Measurements from ENCODE around the gene AMDHD2.
A peak's percentile ranks its signal among the peaks of the same experiment; 100 is the strongest.
"Not testable (repeated sequence)": the region's sequence is repeated elsewhere in the genome, so short reads cannot be mapped to it uniquely, and the experiment has no call there.

Gene AMDHD2

GRCh38 chr16:2560131-2560797 lies 40.1 kb downstream of the AMDHD2 start:
- H3K27me3 Mint-ChIP-seq (ENCODE audit: low read depth); H3K36me3 Mint-ChIP-seq (ENCODE audit: low read depth); H3K4me1 Mint-ChIP-seq; H3K4me3 Mint-ChIP-seq; H3K27ac Mint-ChIP-seq; H3K9me3 Mint-ChIP-seq: not testable (repeated sequence)

- not testable (repeated sequence) for H3K36me3 Mint-ChIP-seq (ENCODE audit: low read depth); H3K9me3 Mint-ChIP-seq; H3K27ac Mint-ChIP-seq; H3K27me3 Mint-ChIP-seq (ENCODE audit: low read depth); H3K4me1 Mint-ChIP-seq; H3K4me3 Mint-ChIP-seq
- TF ChIP-seq CTCF (IDR thresholded peaks at IDR 0.05; ENCODE audit: unreplicated experiment in 3 of 3), result peak; percentile 38 to 45 (median 43)
Measured at GRCh38 chr16:2560798-2561133, 40.6 kb downstream of the AMDHD2 start.

- not testable (repeated sequence) for H3K36me3 Mint-ChIP-seq (ENCODE audit: low read depth); H3K27ac Mint-ChIP-seq; H3K4me3 Mint-ChIP-seq; H3K27me3 Mint-ChIP-seq (ENCODE audit: low read depth); H3K9me3 Mint-ChIP-seq; H3K4me1 Mint-ChIP-seq
Measured at GRCh38 chr16:2567506-2567905, 47.3 kb downstream of the AMDHD2 start.

- H3K4me1 Mint-ChIP-seq; H3K27ac Mint-ChIP-seq; H3K9me3 Mint-ChIP-seq; H3K27me3 Mint-ChIP-seq (ENCODE audit: low read depth); H3K36me3 Mint-ChIP-seq (ENCODE audit: low read depth); H3K4me3 Mint-ChIP-seq: not testable (repeated sequence)
Measured at GRCh38 chr16:2568573-2568972, 48.4 kb downstream of the AMDHD2 start.

- not testable (repeated sequence) for H3K4me3 Mint-ChIP-seq; H3K27ac Mint-ChIP-seq; H3K4me1 Mint-ChIP-seq; H3K27me3 Mint-ChIP-seq (ENCODE audit: low read depth); H3K36me3 Mint-ChIP-seq (ENCODE audit: low read depth); H3K9me3 Mint-ChIP-seq
Measured at GRCh38 chr16:2572704-2573103, 52.5 kb downstream of the AMDHD2 start.

GRCh38 chr16:2575839-2576238 lies 55.7 kb downstream of the AMDHD2 start:
- not testable (repeated sequence) for H3K4me3 Mint-ChIP-seq; H3K27ac Mint-ChIP-seq; H3K4me1 Mint-ChIP-seq; H3K9me3 Mint-ChIP-seq; H3K36me3 Mint-ChIP-seq (ENCODE audit: low read depth); H3K27me3 Mint-ChIP-seq (ENCODE audit: low read depth)

- H3K27ac Mint-ChIP-seq; H3K36me3 Mint-ChIP-seq (ENCODE audit: low read depth); H3K27me3 Mint-ChIP-seq (ENCODE audit: low read depth); H3K9me3 Mint-ChIP-seq; H3K4me1 Mint-ChIP-seq; H3K4me3 Mint-ChIP-seq: not testable (repeated sequence)
Measured at GRCh38 chr16:2577044-2577443, 56.9 kb downstream of the AMDHD2 start.

GRCh38 chr16:2578905-2579304 lies 58.7 kb downstream of the AMDHD2 start:
- not testable (repeated sequence) for H3K4me3 Mint-ChIP-seq, H3K9me3 Mint-ChIP-seq

GRCh38 chr16:2580143-2580542 lies 60.0 kb downstream of the AMDHD2 start:
- H3K9me3 Mint-ChIP-seq; H3K36me3 Mint-ChIP-seq (ENCODE audit: low read depth); H3K27ac Mint-ChIP-seq; H3K4me1 Mint-ChIP-seq; H3K4me3 Mint-ChIP-seq; H3K27me3 Mint-ChIP-seq (ENCODE audit: low read depth): not testable (repeated sequence)

More at GRCh38 chr16:2578905-2579304, 58.7 kb downstream of the AMDHD2 start:
- not testable (repeated sequence) for H3K36me3 Mint-ChIP-seq (ENCODE audit: low read depth); H3K4me1 Mint-ChIP-seq; H3K27me3 Mint-ChIP-seq (ENCODE audit: low read depth); H3K27ac Mint-ChIP-seq

GRCh38 chr16:2580818-2581217 lies 60.6 kb downstream of the AMDHD2 start:
- not testable (repeated sequence) for H3K27ac Mint-ChIP-seq; H3K4me3 Mint-ChIP-seq; H3K36me3 Mint-ChIP-seq (ENCODE audit: low read depth); H3K27me3 Mint-ChIP-seq (ENCODE audit: low read depth); H3K4me1 Mint-ChIP-seq; H3K9me3 Mint-ChIP-seq
